H1 (cell line): ENCODE data around the gene RBM20. TPM values are rescaled to one million over a fixed set of nuclear protein-coding genes. Genes with fewer than 3 reads are reported as not detected.

Experiments used
- CTCF ChIA-PET: fragments of 300-600 bp; sonication (Branson Sonifier 250); formaldehyde crosslinking; loops from one replicate; lab custom pipeline; 2021; ENCODE audit not compliant: partially characterized antibody; lab: Charles Lee
- POLR2A ChIA-PET: fragments of 300-600 bp; sonication (Branson Sonifier 250); formaldehyde crosslinking; loops from one replicate; lab custom pipeline; 2021; ENCODE audit warnings: inconsistent platforms; ENCODE audit not compliant: partially characterized antibody; lab: Charles Lee
- DNase-seq, 2 experiments: peaks; one replicate each; pipeline versions ENCODE4 v3.0.0 to v3.0.0-alpha.2; 2010 to 2022; ENCODE audit warnings: low spot score in 2 of 2, low read depth in 1 of 2, mixed read lengths in 1 of 2
- FAIRE-seq: peaks from 2 replicates; lab custom pipeline; 2011; peaks lifted over from hg19 to GRCh38; lab: Jason Lieb, UNC
- H2AFZ ChIP-seq: 2 replicates; pipeline ENCODE4 v1.8.1; 2012; ENCODE audit warnings: low read length, inconsistent platforms
- H2AK5ac ChIP-seq: 2 replicates; pipeline ENCODE4 v1.6.1; 2013; ENCODE audit warnings: low read depth, low read length
- H2BK120ac ChIP-seq: replicated peaks from 2 replicates; pipeline ENCODE3; 2013; ENCODE audit warnings: low read depth, low read length, inconsistent platforms
- H2BK12ac ChIP-seq: 2 replicates; pipeline ENCODE4 v1.6.1; 2013; ENCODE audit warnings: low read depth, low read length
- H2BK15ac ChIP-seq: 2 replicates; pipeline ENCODE4 v1.6.1; 2013; ENCODE audit warnings: low read length
- H2BK20ac ChIP-seq: 2 replicates; pipeline ENCODE4 v1.6.1; 2013; ENCODE audit warnings: low read length
- H2BK5ac ChIP-seq: 2 replicates; pipeline ENCODE4 v1.6.1; 2013; ENCODE audit warnings: low read depth, low read length
- H3K14ac ChIP-seq: 2 replicates; pipeline ENCODE4 v1.6.1; 2013; ENCODE audit warnings: inconsistent platforms; ENCODE audit not compliant: insufficient read length
- H3K18ac ChIP-seq: 2 replicates; pipeline ENCODE4 v1.6.1; 2013; ENCODE audit warnings: low read length; ENCODE audit errors: extremely low read depth
- H3K23ac ChIP-seq: 2 replicates; pipeline ENCODE4 v1.6.1; 2013; ENCODE audit warnings: inconsistent platforms; ENCODE audit not compliant: insufficient read length
- H3K23me2 ChIP-seq: 2 replicates; pipeline ENCODE4 v1.6.1; 2013; ENCODE audit warnings: low read depth, low read length
- H3K27ac ChIP-seq: 2 replicates; pipeline ENCODE4 v1.6.1; 2011; ENCODE audit warnings: low read depth, low read length, inconsistent platforms
- H3K27me3 ChIP-seq, 4 experiments: replicated peaks in 1 of 4; 1 replicate in 1 of 4; 2 replicates in 3 of 4; pipeline versions ENCODE4 v1.6.1 to v1.8.1; 2011 to 2013; ENCODE audit warnings: low read length in 3 of 4, mild to moderate bottlenecking in 3 of 4, inconsistent platforms in 2 of 4, mixed read lengths in 2 of 4, moderate library complexity in 1 of 4; ENCODE audit not compliant: control insufficient read depth in 3 of 4, insufficient read depth in 3 of 4; ENCODE audit errors: extremely low read depth in 1 of 4
- H3K36me3 ChIP-seq, 4 experiments: 2 replicates each; pipeline versions ENCODE4 v1.6.1 to v1.8.1; 2011 to 2013; ENCODE audit warnings: mild to moderate bottlenecking in 4 of 4, low read length in 3 of 4, moderate library complexity in 2 of 4, control low read depth in 1 of 4, inconsistent platforms in 1 of 4; ENCODE audit not compliant: insufficient read depth in 4 of 4, control insufficient read depth in 2 of 4
- H3K4ac ChIP-seq: replicated peaks from 2 replicates; pipeline ENCODE3; 2013; ENCODE audit warnings: low read length, low read depth, mixed read lengths, inconsistent platforms; ENCODE audit not compliant: insufficient read length
- H3K4me1 ChIP-seq, 4 experiments: replicated peaks in 1 of 4; 1 replicate in 1 of 4; 2 replicates in 3 of 4; pipeline versions ENCODE4 v1.6.1 to v1.8.1; 2011 to 2013; ENCODE audit warnings: low read length in 3 of 4, inconsistent platforms in 2 of 4, mixed read lengths in 1 of 4; ENCODE audit not compliant: insufficient read depth in 4 of 4, control insufficient read depth in 3 of 4
- H3K4me2 ChIP-seq, 2 experiments: 2 replicates each; pipeline versions ENCODE4 v1.6.1 to v1.8.1; 2011 to 2013; ENCODE audit warnings: low read depth in 2 of 2, low read length in 2 of 2, control low read depth in 1 of 2, inconsistent platforms in 1 of 2, mild to moderate bottlenecking in 1 of 2; ENCODE audit not compliant: insufficient read depth in 1 of 2
- H3K4me3 ChIP-seq, 4 experiments: fragments of 200-600, 300-600 bp in 1 of 4; sonication (generic), shearing (Covaris generic), sonication (Bioruptor Twin) in 1 of 4; 2 replicates each; pipeline versions ENCODE4 v1.5.1 to v1.8.1; 2011 to 2016; ENCODE audit warnings: low read length in 4 of 4, low read depth in 3 of 4, control low read depth in 2 of 4, inconsistent platforms in 2 of 4, mild to moderate bottlenecking in 2 of 4, mixed read lengths in 1 of 4, moderate library complexity in 1 of 4; ENCODE audit not compliant: insufficient read depth in 2 of 4; ENCODE audit errors: extremely low read depth in 1 of 4
- H3K56ac ChIP-seq: replicated peaks from 2 replicates; pipeline ENCODE3; 2013; ENCODE audit warnings: low read depth, mild to moderate bottlenecking, mixed read lengths, low read length, inconsistent platforms; ENCODE audit not compliant: insufficient read length
- H3K79me1 ChIP-seq: 2 replicates; pipeline ENCODE4 v1.6.1; 2013; ENCODE audit warnings: low read depth, low read length, control low read depth
- H3K79me2 ChIP-seq, 2 experiments: 2 replicates each; pipeline versions ENCODE4 v1.6.1 to v1.8.1; 2012 to 2013; ENCODE audit warnings: low read length in 2 of 2, mild to moderate bottlenecking in 2 of 2, inconsistent platforms in 1 of 2; ENCODE audit not compliant: insufficient read depth in 2 of 2, control insufficient read depth in 1 of 2
- H3K9ac ChIP-seq, 4 experiments: replicated peaks in 1 of 4; 1 replicate in 1 of 4; 2 replicates in 3 of 4; pipeline versions ENCODE4 v1.6.1 to v1.8.1; 2011 to 2013; ENCODE audit warnings: low read depth in 3 of 4, low read length in 3 of 4, control low read depth in 2 of 4, mild to moderate bottlenecking in 2 of 4, moderate library complexity in 2 of 4, inconsistent platforms in 1 of 4; ENCODE audit errors: extremely low read depth in 1 of 4
- H3K9me3 ChIP-seq, 2 experiments: 2 replicates each; pipeline versions ENCODE4 v1.6.1 to v1.8.1; 2012 to 2013; ENCODE audit warnings: mild to moderate bottlenecking in 2 of 2, moderate library complexity in 2 of 2, control low read depth in 1 of 2, inconsistent platforms in 1 of 2, low read depth in 1 of 2, low read length in 1 of 2, mixed read lengths in 1 of 2; ENCODE audit not compliant: insufficient read depth in 2 of 2
- H4K20me1 ChIP-seq, 2 experiments: replicated peaks in 1 of 2; 2 replicates each; pipeline versions ENCODE3 to v1.8.1; 2011 to 2013; ENCODE audit warnings: inconsistent platforms in 2 of 2, low read length in 2 of 2, mild to moderate bottlenecking in 1 of 2; ENCODE audit not compliant: insufficient read depth in 2 of 2, control insufficient read depth in 1 of 2
- H4K5ac ChIP-seq: 2 replicates; pipeline ENCODE4 v1.6.1; 2013; ENCODE audit warnings: low read length, low read depth, mixed read lengths, inconsistent platforms; ENCODE audit not compliant: insufficient read length
- H4K8ac ChIP-seq: 2 replicates; pipeline ENCODE4 v1.8.0; 2013; ENCODE audit warnings: mild to moderate bottlenecking, moderate library complexity, low read length, inconsistent platforms; ENCODE audit not compliant: insufficient read depth; ENCODE audit errors: extremely low read depth
- H4K91ac ChIP-seq: replicated peaks from 2 replicates; pipeline ENCODE3; 2013; ENCODE audit warnings: low read length, mixed read lengths, inconsistent platforms; ENCODE audit not compliant: insufficient read length
- BRCA1 ChIP-seq: IDR thresholded peaks from 2 replicates; pipeline ENCODE4 v1.6.1; 2012; ENCODE audit warnings: low read depth, low read length, improper control_type of control experiment
- CREB1 ChIP-seq: IDR thresholded peaks from 2 replicates; pipeline ENCODE4 v1.6.1; 2012; ENCODE audit warnings: inconsistent platforms
- JUND ChIP-seq: IDR thresholded peaks from 2 replicates; pipeline ENCODE4 v1.6.1; 2011; ENCODE audit warnings: mild to moderate bottlenecking, improper control_type of control experiment, low read length
- POLR2AphosphoS5 ChIP-seq: IDR thresholded peaks from 2 replicates; pipeline ENCODE4 v1.6.1; 2011; ENCODE audit warnings: low read depth, low read length
- RBBP5 ChIP-seq: IDR thresholded peaks from 2 replicates; pipeline ENCODE4 v1.7.1; 2012; ENCODE audit warnings: low read depth, mild to moderate bottlenecking, inconsistent platforms, low read length, moderate library complexity, borderline replicate concordance
- TAF1 ChIP-seq: IDR thresholded peaks from 2 replicates; pipeline ENCODE4 v1.6.1; 2011; ENCODE audit warnings: mild to moderate bottlenecking, low read depth, low read length
- WGBS, 2 experiments: shearing (Covaris generic) in 1 of 2; methylation state at CpG; one replicate each; pipeline versions ENCODE4 v1.1.6 to v1.1.7; 2013 to 2015; ENCODE audit warnings: low lambda C conversion rate in 2 of 2, mixed read lengths in 2 of 2, inconsistent platforms in 1 of 2, low coverage in 1 of 2, missing lambda C conversion rate in 1 of 2; ENCODE audit not compliant: insufficient replicate concordance in 2 of 2, insufficient coverage in 1 of 2, insufficient read length in 1 of 2; ENCODE audit errors: extremely low coverage in 1 of 2, missing lambda C conversion rate in 1 of 2; 5-methylcytosine and 5-hydroxymethylcytosine counted together
- polyA plus RNA-seq, 7 experiments: library from polyadenylated mRNA; depleted of rRNA in 3 of 7; stranded (reverse) in 5 of 7; unstranded in 2 of 7; fragments of >200 nt in 5 of 7; fragments of 200-250 nt in 2 of 7; gene quantifications; 1 replicate in 5 of 7; 2 replicates in 1 of 7; 4 replicates in 1 of 7; pipeline versions ENCODE4 v1.2.1 to v1.2.3, GENCODE V29; 2011 to 2013; ENCODE audit warnings: missing spikeins in 2 of 7, mixed read lengths in 2 of 7
- total RNA-seq: library from RNA; stranded (reverse); fragmentation: NEBNext Ultra II Directional; extraction: Animal tissue kit (Norgen Biotek cat#: 25700); gene quantifications from 2 replicates; pipeline ENCODE4 v1.2.1, GENCODE V29; 2021

RBM20 gene
- total and polyA plus RNA-seq, 2 of the 8 experiments (the other 6 are each of a cell fraction or from before 2014, with no cell fraction given) = 0.05 to 0.63 TPM

DNA sequence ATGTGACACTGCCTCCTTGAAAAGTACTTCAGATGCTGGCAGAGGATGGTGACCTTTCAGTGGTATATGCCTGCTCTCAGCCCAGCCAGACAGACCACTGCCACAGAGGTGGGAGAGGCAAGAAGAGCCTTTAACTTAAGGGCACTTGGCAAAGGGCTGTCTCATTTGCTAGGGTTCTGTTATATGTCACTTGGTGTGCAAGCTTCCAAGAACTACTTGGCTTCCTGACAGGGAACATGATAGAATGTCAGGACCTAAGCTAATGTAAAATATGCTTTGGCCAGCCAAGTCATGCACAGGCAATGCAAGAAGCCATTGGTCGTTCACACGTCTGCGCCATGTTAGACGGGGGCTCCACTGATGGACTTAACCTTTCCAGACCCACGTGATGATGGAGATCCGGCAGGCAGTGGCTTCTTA lies 54.7 kb downstream of the RBM20 start:
- Histone ChIP-seq H3K36me3 (no peaks in the 10 kb centered on the region), H3K56ac (no peak overlapping the region), H3K9me3 (no peaks in the 10 kb centered on the region), H3K4me3 (no peak overlapping the region), H3K9ac (no peak overlapping the region), H3K4me1 (no peaks in the 10 kb centered on the region; a peak in 4 of 7 replicates), H2BK12ac (no peak overlapping the region), H3K18ac (no peak overlapping the region), H4K20me1 (peaks cover 0 to 2% of the 10 kb centered on the region in 2 experiments), H2AK5ac (no peak overlapping the region), H2BK20ac (no peak overlapping the region), H3K27me3 (no peaks in the 10 kb centered on the region), H4K8ac (no peak overlapping the region), H2BK120ac (no peak overlapping the region), H3K79me1 (no peaks in the 10 kb centered on the region), H2AFZ (no peak overlapping the region), H4K5ac (no peak overlapping the region), H3K27ac (no peak overlapping the region), H3K23ac (no peak overlapping the region), H3K4ac (no peak overlapping the region), H3K79me2 (no peaks in the 10 kb centered on the region), H2BK5ac (no peak overlapping the region), H4K91ac (no peak overlapping the region), H3K14ac (no peak overlapping the region), H3K4me2 (no peak overlapping the region), H3K23me2 (no peaks in the 10 kb centered on the region), H2BK15ac (no peak overlapping the region)
- ChIA-PET POLR2A (no interaction called here), CTCF (interaction anchor here (0.9 to 1.5 kb wide), 2 partner anchors 8 to 9 kb away, joined by 4 to 5 read pairs; no protein-coding TSS in a partner anchor)
- TF ChIP-seq BRCA1 (no peak), CREB1 (no peak), RBBP5 (no peak), JUND (no peak), POLR2AphosphoS5 (no peak), TAF1 (no peak)
- no peak for DNase-seq
- WGBS, 2 experiments = 85% methylated on average over 6 of the region's 6 CpGs; no CpG with 5 or more reads in 1 of the 2 experiments
- no peak for FAIRE-seq
